Omental fat pad (tissue), 4 donors: ENCODE results near the gene TCF4. TPM values are rescaled to one million over a fixed set of nuclear protein-coding genes. Genes with fewer than 3 reads are reported as not detected.

Experiments used
- ATAC-seq: fragments of 150-250 bp; one replicate; pipeline ENCODE4 v1.9.1; 2016; ENCODE audit warnings: mild to moderate bottlenecking, moderate library complexity; ENCODE audit not compliant: low FRiP score
- DNase-seq: peaks from one replicate; pipeline ENCODE4 v3.0.0-alpha.2; 2019; ENCODE audit warnings: low spot score
- CTCF ChIP-seq, 3 donors: fragments of 450-650 bp; IDR thresholded peaks; one replicate each; pipeline ENCODE4 v1.5.1; 2016 to 2017; ENCODE audit warnings: antibody characterized with exemption in 3 of 3, mild to moderate bottlenecking in 3 of 3, moderate library complexity in 2 of 3
- total RNA-seq, 4 donors: library from RNA; depleted of rRNA; stranded (reverse); fragments of >200 nt; gene quantifications; one replicate each; pipeline ENCODE4 v1.1.0, GENCODE V29; 2016

The TCF4 gene
- total RNA-seq, 4 donors from 2014 or later, result 113 to 381 (median 141) TPM

GRCh38 chr18:55449412-55450140, 138.4 kb downstream of the TCF4 start:
- no peak for TF ChIP-seq CTCF (IDR thresholded peaks at IDR 0.05)
- no peak for DNase-seq
- no peak for ATAC-seq

GRCh38 chr18:55448420-55448819, 139.6 kb downstream of the TCF4 start:
- no peak for DNase-seq
- ATAC-seq, result no peak
- TF ChIP-seq CTCF (IDR thresholded peaks at IDR 0.05), result no peak

GRCh38 chr18:55447672-55448018, 140.3 kb downstream of the TCF4 start:
- ATAC-seq, result no peak
- DNase-seq, result no peak

GRCh38 chr18:55446996-55447671, 140.9 kb downstream of the TCF4 start:
- TF ChIP-seq CTCF (IDR thresholded peaks at IDR 0.05), result no peak
- ATAC-seq, result no peak
- DNase-seq, result no peak

More at GRCh38 chr18:55447672-55448018, 140.3 kb downstream of the TCF4 start:
- no peak for TF ChIP-seq CTCF (IDR thresholded peaks at IDR 0.05)

GRCh38 chr18:55444536-55444935, 143.5 kb downstream of the TCF4 start:
- no peak for ATAC-seq
- TF ChIP-seq CTCF (IDR thresholded peaks at IDR 0.05), result no peak
- no peak for DNase-seq

GRCh38 chr18:55443776-55444175, 144.2 kb downstream of the TCF4 start:
- DNase-seq, result no peak
- no peak for ATAC-seq
- TF ChIP-seq CTCF (IDR thresholded peaks at IDR 0.05), result no peak

GRCh38 chr18:55442561-55442960, 145.4 kb downstream of the TCF4 start:
- ATAC-seq (no peak), DNase-seq (no peak)
- TF ChIP-seq CTCF (IDR thresholded peaks at IDR 0.05), result no peak
